Measurements from ENCODE around the gene OBP2B.

- TF ChIP-seq, protein P1, sequence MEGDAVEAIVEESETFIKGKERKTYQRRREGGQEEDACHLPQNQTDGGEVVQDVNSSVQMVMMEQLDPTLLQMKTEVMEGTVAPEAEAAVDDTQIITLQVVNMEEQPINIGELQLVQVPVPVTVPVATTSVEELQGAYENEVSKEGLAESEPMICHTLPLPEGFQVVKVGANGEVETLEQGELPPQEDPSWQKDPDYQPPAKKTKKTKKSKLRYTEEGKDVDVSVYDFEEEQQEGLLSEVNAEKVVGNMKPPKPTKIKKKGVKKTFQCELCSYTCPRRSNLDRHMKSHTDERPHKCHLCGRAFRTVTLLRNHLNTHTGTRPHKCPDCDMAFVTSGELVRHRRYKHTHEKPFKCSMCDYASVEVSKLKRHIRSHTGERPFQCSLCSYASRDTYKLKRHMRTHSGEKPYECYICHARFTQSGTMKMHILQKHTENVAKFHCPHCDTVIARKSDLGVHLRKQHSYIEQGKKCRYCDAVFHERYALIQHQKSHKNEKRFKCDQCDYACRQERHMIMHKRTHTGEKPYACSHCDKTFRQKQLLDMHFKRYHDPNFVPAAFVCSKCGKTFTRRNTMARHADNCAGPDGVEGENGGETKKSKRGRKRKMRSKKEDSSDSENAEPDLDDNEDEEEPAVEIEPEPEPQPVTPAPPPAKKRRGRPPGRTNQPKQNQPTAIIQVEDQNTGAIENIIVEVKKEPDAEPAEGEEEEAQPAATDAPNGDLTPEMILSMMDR (conservative IDR thresholded peaks at IDR 0.05), result no peak
- TF ChIP-seq ZFX (IDR thresholded peaks at IDR 0.05), result no peak
Observed at GRCh38 chr9:133250741-133251170, 41.7 kb upstream of the OBP2B start.

Data from C4-2B (cell line).